Erythroblast (primary cell): ENCODE results near the gene ARHGEF11.

Experiments
- GATA1 ChIP-seq: IDR thresholded peaks from 2 replicates; pipeline ENCODE4 v1.6.1; 2011; ENCODE audit warnings: low read depth, mild to moderate bottlenecking, control low read depth, low read length, moderate library complexity
- POLR2A ChIP-seq: IDR thresholded peaks from 2 replicates; pipeline ENCODE4 v1.6.1; 2011; ENCODE audit warnings: mild to moderate bottlenecking, low read length

DNA sequence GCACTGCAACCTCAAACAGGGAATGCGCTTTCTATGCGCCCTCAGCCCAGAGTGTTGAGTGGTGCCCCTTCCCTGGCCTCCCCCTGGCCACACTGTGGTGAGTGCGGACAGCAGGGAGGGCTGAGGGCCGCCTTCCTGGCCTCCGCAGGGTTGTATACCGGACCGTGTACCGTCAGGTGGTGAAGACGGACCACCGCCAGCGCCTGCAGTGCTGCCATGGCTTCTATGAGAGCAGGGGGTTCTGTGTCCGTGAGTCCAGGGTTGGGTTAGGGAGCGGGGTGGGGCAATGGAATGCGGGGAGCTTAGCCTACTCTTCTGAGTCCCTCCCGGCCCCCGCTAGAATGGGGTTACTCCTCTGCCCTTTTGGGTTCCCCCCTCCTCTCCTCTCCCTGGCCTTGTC, 140.4 kb downstream of the ARHGEF11 start:
- TF ChIP-seq POLR2A (no peak), GATA1 (no peak)
